ENCODE data around the gene COL4A2. TPM values are rescaled to one million over a fixed set of nuclear protein-coding genes. Genes with fewer than 3 reads are reported as not detected.
"Not testable (repeated sequence)": the region's sequence is repeated elsewhere in the genome, so short reads cannot be mapped to it uniquely, and the experiment has no call there.

Gene COL4A2
- total and polyA plus RNA-seq, 4 donors: 130 to 334 (median 170) TPM

DNA sequence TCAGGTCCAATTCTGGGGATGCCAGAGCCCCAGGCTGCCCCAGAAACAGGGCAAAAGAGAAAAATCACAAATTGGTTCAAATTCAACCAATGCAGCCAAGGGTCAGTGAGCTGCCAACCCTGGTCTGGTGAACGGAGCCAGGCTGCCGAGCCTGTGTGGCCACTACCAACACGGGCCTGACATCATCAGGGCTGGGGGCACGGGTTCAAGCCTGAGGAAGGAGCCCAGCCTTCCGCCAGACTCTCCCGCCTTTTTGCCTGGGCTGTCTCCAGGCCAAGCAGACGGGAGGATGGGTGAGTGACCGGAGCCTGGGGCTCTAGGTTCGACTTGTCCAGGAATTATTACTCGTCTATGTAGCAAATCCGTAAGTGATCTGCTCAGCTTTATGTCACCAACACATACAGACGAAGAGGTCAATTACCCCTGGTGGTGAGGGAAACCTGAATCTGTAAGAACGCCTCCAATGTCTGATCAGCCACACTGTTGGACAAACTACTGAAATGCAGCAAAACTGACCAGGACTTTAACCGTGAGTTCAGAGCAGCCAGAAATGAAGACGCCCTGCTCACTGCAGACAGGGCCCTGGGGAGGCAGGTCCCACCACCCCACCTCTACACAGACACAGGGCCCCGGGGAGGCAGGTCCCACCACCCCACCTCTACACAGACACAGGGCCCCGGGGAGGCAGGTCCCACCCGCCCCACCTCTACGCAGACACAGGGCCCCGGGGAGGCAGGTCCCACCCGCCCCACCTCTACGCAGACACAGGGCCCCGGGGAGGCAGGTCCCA is 222.6 kb downstream of the COL4A2 start:
- Histone ChIP-seq H3K9me3 (ENCODE audit: control insufficient read depth, insufficient read depth, low read length) (no peaks in the 10 kb centered on the region), H3K4me1 (ENCODE audit: control insufficient read depth, insufficient read depth, low read length) (peaks cover 43% of the 10 kb centered on the region), H3K4me3 (ENCODE audit: low read depth, low read length) (no peak overlapping the region), H3K36me3 (ENCODE audit: control insufficient read depth, insufficient read depth, low read length) (no peaks in the 10 kb centered on the region), H3K27me3 (ENCODE audit: control insufficient read depth, insufficient read depth, low read length) (no peaks in the 10 kb centered on the region), H3K27ac (ENCODE audit: low read depth, low read length) (no peak overlapping the region)
- no peak for DNase-seq (ENCODE audit: low read depth in 4 of 6, low spot score in 6 of 6)
- 67% methylated on average over 7 of the region's 23 CpGs for WGBS (ENCODE audit: insufficient coverage)

DNA sequence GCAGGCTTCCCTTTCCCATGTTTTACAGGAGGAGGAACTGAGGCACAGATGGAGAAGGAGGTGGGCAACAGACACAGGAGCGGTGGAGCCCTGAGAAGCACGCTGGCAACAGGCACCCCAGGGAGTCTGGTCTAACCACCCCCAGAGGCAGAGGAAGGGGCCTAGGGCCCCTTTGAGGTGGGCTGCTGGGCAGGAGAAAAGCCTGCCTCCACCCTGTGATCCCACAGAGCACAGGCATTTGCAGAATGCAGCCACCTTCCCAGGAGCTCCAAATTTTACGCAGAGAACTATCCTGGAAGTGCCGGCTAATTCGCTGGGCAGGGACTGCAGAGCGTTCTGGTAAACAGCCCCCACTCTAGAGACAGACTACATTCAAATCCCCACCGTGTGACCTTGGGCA is 224.0 kb downstream of the COL4A2 start:
- H3K4me1 ChIP-seq (ENCODE audit: control insufficient read depth, insufficient read depth, low read length): peaks cover 29% of the 10 kb centered on the region
- WGBS (ENCODE audit: insufficient coverage): 88% methylated on average over 7 of the region's 7 CpGs
- DNase-seq (ENCODE audit: low read depth in 4 of 6, low spot score in 6 of 6): no peak
- H3K27me3 ChIP-seq (ENCODE audit: control insufficient read depth, insufficient read depth, low read length): no peaks in the 10 kb centered on the region
- H3K4me3 ChIP-seq (ENCODE audit: low read depth, low read length): no peak overlapping the region
- no peaks in the 10 kb centered on the region for H3K36me3 ChIP-seq (ENCODE audit: control insufficient read depth, insufficient read depth, low read length)
- no peak overlapping the region for H3K27ac ChIP-seq (ENCODE audit: low read depth, low read length)
- no peaks in the 10 kb centered on the region for H3K9me3 ChIP-seq (ENCODE audit: control insufficient read depth, insufficient read depth, low read length)

DNA sequence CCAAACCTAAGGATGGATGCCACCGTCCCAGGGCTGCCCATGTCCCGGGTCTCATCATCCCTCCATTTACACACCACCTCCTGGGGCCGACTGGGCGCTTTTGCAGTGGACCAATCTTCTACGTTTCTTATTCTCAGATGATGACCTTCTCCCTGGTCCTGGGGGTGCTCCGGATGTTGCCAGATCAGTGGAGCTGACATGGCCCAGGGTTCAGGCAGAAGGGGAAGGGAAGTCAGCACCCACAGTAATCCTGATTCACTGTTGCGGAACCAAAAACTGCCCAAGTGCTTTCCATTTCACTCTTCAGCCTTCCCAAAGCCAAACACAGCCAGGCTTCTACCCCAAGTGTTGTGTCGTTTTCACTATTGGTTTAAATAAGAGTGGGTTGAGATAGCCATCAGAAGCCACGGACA is 224.6 kb downstream of the COL4A2 start:
- Histone ChIP-seq H3K27ac (ENCODE audit: low read depth, low read length) (no peak overlapping the region), H3K9me3 (ENCODE audit: control insufficient read depth, insufficient read depth, low read length) (no peaks in the 10 kb centered on the region), H3K4me1 (ENCODE audit: control insufficient read depth, insufficient read depth, low read length) (peaks cover 29% of the 10 kb centered on the region), H3K4me3 (ENCODE audit: low read depth, low read length) (no peak overlapping the region), H3K36me3 (ENCODE audit: control insufficient read depth, insufficient read depth, low read length) (no peaks in the 10 kb centered on the region), H3K27me3 (ENCODE audit: control insufficient read depth, insufficient read depth, low read length) (no peaks in the 10 kb centered on the region)
- 89% methylated on average over 7 of the region's 9 CpGs for WGBS (ENCODE audit: insufficient coverage)
- DNase-seq (ENCODE audit: low read depth in 4 of 6, low spot score in 6 of 6): no peak

DNA sequence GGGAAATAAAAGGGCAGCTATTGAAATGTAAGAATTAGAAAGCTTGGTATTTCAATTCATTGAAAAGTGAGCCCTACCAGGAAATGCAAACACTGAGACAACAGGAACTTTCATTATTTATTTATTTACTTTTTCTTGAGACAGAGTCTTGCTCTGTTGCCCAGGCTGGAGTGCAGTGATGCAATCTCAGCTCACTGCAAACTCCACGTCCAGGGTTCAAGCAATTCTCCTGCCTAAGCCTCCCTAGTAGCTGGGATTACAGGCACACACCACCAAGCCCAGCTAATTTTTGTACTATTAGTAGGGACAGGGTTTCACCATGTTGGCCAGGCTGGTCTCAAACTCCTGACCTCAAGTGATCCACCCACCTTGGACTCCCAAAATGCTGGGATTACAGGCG is 225.2 kb downstream of the COL4A2 start:
- H3K4me3 ChIP-seq (ENCODE audit: low read depth, low read length); H3K27ac ChIP-seq (ENCODE audit: low read depth, low read length); H3K27me3 ChIP-seq (ENCODE audit: control insufficient read depth, insufficient read depth, low read length); H3K36me3 ChIP-seq (ENCODE audit: control insufficient read depth, insufficient read depth, low read length); H3K9me3 ChIP-seq (ENCODE audit: control insufficient read depth, insufficient read depth, low read length); DNase-seq (ENCODE audit: low read depth in 4 of 6, low spot score in 6 of 6): not testable (repeated sequence)
- H3K4me1 ChIP-seq (ENCODE audit: control insufficient read depth, insufficient read depth, low read length): peaks cover 25% of the 10 kb centered on the region
- no CpG with 5 or more reads among the region's 2 CpGs for WGBS (ENCODE audit: insufficient coverage)

DNA sequence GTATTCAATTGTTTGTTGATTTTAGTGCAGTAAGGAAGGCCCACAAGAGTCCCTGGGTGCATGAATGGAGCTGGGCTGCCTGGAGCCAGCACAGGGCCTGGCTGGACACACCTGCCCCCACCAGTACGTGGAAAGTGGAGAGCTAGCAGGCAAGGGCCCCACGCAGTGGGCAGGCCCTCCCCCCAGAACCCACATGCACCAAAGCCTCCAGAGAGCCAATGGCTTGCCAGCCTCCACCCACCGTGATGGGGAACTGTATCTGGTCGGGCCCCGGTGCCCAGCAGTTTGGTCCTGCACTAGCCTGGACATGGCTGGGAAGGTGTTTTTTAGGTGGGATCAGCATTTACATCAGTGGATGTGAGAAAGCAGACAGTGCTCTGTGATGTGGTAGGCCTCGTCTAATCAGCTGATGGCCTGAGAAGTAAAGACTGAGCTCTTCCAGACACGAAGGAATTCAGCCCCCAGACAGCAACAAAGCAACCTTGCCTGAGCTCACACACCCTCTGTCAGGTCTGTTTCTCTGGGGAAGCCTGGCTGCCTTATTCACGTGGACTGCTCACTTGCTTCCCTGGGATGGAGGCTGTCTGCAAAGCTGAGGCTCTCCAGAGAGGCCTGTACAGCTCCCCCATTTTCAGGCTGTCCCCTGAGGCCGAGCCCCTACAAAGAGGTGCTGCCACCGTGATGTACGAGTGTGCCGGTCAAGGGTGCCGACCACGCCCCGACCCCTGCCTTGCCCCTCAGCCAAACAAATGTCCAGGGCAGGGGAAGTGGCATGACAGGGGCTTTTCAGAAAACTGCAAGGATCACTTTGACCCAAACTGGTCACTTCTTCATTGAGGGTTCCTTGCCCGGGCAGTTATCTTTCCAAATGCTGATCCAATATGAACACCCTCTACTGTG is 226.9 kb downstream of the COL4A2 start:
- no peak overlapping the region for H3K27ac ChIP-seq (ENCODE audit: low read depth, low read length)
- no peaks in the 10 kb centered on the region for H3K9me3 ChIP-seq (ENCODE audit: control insufficient read depth, insufficient read depth, low read length)
- H3K4me1 ChIP-seq (ENCODE audit: control insufficient read depth, insufficient read depth, low read length): peaks cover 19% of the 10 kb centered on the region
- no peaks in the 10 kb centered on the region for H3K27me3 ChIP-seq (ENCODE audit: control insufficient read depth, insufficient read depth, low read length)
- WGBS (ENCODE audit: insufficient coverage): 74% methylated on average over 15 of the region's 16 CpGs
- DNase-seq (ENCODE audit: low read depth in 4 of 6, low spot score in 6 of 6): no peak
- H3K4me3 ChIP-seq (ENCODE audit: low read depth, low read length): no peak overlapping the region
- H3K36me3 ChIP-seq (ENCODE audit: control insufficient read depth, insufficient read depth, low read length): no peaks in the 10 kb centered on the region

DNA sequence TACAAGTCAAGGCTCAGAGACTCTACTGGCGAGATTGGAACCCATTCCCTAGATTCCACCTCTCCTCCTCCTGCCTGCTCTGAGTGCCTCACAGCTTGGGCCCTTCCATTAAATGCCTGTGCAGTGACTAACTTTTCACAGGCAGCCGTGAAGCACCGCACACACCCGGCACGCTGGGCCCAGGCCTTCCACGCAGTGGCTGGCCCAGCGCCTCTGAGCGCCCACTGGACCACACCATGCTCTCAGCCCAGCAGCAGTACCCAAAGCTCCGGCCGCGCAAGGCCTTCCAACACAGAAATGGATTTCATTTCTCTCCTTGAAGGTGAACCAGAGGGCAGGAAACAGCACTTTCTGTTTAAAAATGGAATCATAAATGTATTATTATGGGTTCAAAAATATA is 228.4 kb downstream of the COL4A2 start:
- Histone ChIP-seq H3K4me3 (ENCODE audit: low read depth, low read length) (no peak overlapping the region), H3K4me1 (ENCODE audit: control insufficient read depth, insufficient read depth, low read length) (peaks cover 11% of the 10 kb centered on the region), H3K9me3 (ENCODE audit: control insufficient read depth, insufficient read depth, low read length) (no peaks in the 10 kb centered on the region), H3K36me3 (ENCODE audit: control insufficient read depth, insufficient read depth, low read length) (no peaks in the 10 kb centered on the region), H3K27ac (ENCODE audit: low read depth, low read length) (no peak overlapping the region), H3K27me3 (ENCODE audit: control insufficient read depth, insufficient read depth, low read length) (no peaks in the 10 kb centered on the region)
- no peak for DNase-seq (ENCODE audit: low read depth in 4 of 6, low spot score in 6 of 6)
- 94% methylated on average over 11 of the region's 11 CpGs for WGBS (ENCODE audit: insufficient coverage)

DNA sequence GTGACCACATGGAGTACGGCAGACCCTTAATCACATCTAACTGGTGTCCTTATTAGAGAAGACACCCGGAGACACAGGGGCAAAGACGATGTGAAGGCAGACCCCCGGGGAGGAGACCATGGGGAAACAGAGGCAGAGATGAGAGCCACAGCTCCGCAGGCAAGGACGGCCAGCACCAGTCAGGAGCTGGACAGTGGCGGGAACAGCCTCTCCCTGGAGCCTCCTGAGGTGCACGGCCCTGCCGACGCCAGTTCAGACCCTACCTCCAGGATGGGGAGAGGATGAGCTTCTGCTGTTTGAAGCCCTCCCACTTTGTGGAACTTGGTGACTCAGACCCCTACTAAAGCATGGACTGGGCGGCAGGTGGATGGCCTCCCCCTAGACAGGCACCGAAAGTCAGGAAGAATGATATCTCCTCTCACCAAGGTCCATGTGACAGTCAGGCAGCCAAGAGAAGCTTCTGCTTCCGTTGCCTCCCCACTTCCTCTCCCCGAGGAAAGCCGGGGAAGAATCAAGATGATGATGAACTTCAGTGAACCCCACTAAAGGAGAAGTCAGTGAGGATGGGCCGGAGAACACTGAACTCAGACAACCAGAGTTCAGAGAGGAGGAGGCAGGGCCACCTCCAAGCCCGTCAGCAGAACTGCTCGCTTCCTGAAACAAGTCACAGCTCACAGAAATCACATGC is 229.1 kb downstream of the COL4A2 start:
- H3K4me1 ChIP-seq (ENCODE audit: control insufficient read depth, insufficient read depth, low read length): peaks cover 8% of the 10 kb centered on the region
- no peaks in the 10 kb centered on the region for H3K9me3 ChIP-seq (ENCODE audit: control insufficient read depth, insufficient read depth, low read length)
- peak in 1 of 6 donors; percentile 24 for DNase-seq (ENCODE audit: low read depth in 4 of 6, low spot score in 6 of 6)
- no peak overlapping the region for H3K4me3 ChIP-seq (ENCODE audit: low read depth, low read length)
- no peak overlapping the region for H3K27ac ChIP-seq (ENCODE audit: low read depth, low read length)
- H3K36me3 ChIP-seq (ENCODE audit: control insufficient read depth, insufficient read depth, low read length): no peaks in the 10 kb centered on the region
- 86% methylated on average over 9 of the region's 18 CpGs for WGBS (ENCODE audit: insufficient coverage)
- no peaks in the 10 kb centered on the region for H3K27me3 ChIP-seq (ENCODE audit: control insufficient read depth, insufficient read depth, low read length)

DNA sequence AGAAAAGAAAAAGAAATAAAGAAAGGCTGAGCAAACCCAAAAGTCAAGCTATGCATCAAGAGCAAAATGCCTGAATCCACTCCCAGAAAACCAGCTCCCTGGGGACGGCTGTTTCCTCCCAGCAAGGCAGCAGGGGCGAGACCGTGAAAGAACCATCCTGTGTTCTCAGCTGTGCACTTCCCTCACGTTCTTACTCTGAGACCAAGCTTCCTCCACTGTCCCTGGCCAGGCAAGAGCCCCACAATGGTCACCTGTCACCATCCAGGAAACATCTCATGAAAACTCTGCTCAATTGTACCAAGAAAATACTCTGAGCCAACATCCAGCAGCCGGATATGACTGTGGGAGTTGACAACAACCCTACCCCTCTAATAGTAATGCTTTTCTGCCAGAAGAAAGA is 231.5 kb downstream of the COL4A2 start:
- no peak for DNase-seq (ENCODE audit: low read depth in 4 of 6, low spot score in 6 of 6)
- H3K36me3 ChIP-seq (ENCODE audit: control insufficient read depth, insufficient read depth, low read length): no peaks in the 10 kb centered on the region
- H3K4me3 ChIP-seq (ENCODE audit: low read depth, low read length): no peak overlapping the region
- no peaks in the 10 kb centered on the region for H3K9me3 ChIP-seq (ENCODE audit: control insufficient read depth, insufficient read depth, low read length)
- peaks cover 3% of the 10 kb centered on the region for H3K4me1 ChIP-seq (ENCODE audit: control insufficient read depth, insufficient read depth, low read length)
- H3K27me3 ChIP-seq (ENCODE audit: control insufficient read depth, insufficient read depth, low read length): no peaks in the 10 kb centered on the region
- no peak overlapping the region for H3K27ac ChIP-seq (ENCODE audit: low read depth, low read length)
- 43% methylated on average over 4 of the region's 5 CpGs for WGBS (ENCODE audit: insufficient coverage)

DNA sequence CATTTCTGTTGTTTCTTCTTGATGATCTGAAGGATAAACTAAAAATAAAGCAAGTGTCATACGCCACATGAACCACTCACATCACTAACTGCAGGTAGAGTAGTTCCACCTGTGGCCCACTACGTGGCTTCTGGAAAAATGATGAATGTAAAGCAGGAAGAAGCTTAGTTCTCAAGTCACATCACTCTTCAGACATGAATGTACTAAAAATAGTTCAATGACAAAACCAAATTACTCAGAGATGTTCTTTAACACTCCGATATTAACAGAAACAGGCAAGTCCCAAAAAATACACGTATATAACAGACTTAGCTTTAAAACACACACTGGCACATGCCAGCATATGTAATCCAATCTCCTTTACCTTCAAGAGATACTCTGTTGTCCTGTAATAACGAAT is 232.8 kb downstream of the COL4A2 start:
- H3K27ac ChIP-seq (ENCODE audit: low read depth, low read length): no peak overlapping the region
- H3K36me3 ChIP-seq (ENCODE audit: control insufficient read depth, insufficient read depth, low read length): no peaks in the 10 kb centered on the region

More for the DNA sequence above, 232.8 kb downstream of the COL4A2 start:
- Histone ChIP-seq H3K9me3 (ENCODE audit: control insufficient read depth, insufficient read depth, low read length) (peaks cover 3% of the 10 kb centered on the region), H3K4me1 (ENCODE audit: control insufficient read depth, insufficient read depth, low read length) (peaks cover 3% of the 10 kb centered on the region), H3K27me3 (ENCODE audit: control insufficient read depth, insufficient read depth, low read length) (no peaks in the 10 kb centered on the region), H3K4me3 (ENCODE audit: low read depth, low read length) (no peak overlapping the region)
- 83% methylated on average over 2 of the region's 5 CpGs for WGBS (ENCODE audit: insufficient coverage)
- DNase-seq (ENCODE audit: low read depth in 4 of 6, low spot score in 6 of 6): no peak

All from spinal cord (tissue), 10 donors.